Natural killer cell (primary cell): ENCODE data around the gene TRAF3. TPM values are rescaled to one million over a fixed set of nuclear protein-coding genes. Genes with fewer than 3 reads are reported as not detected.

Experiments used
- ATAC-seq, 3 donors: fragments of 150-1000 bp in 2 of 3; fragments of 200-7000 bp in 1 of 3; cut with Tn5 transposase; 1 replicate in 1 of 3; 2 replicates in 2 of 3; pipeline ENCODE4 v1.10.0; 2021; ENCODE audit warnings: mild to moderate bottlenecking in 2 of 3, moderate library complexity in 2 of 3
- DNase-seq, 2 donors: peaks; one replicate each; pipeline versions ENCODE4 v3.0.0 to v3.0.0-alpha.2; 2013 to 2021; ENCODE audit warnings: mixed read lengths in 1 of 2
- H3K27ac ChIP-seq: one replicate; pipeline ENCODE4 v1.5.1; 2013; ENCODE audit warnings: mild to moderate bottlenecking, low read length
- H3K27me3 ChIP-seq: one replicate; pipeline ENCODE4 v1.6.1; 2013; ENCODE audit warnings: low read length; ENCODE audit not compliant: control insufficient read depth, insufficient read depth
- H3K36me3 ChIP-seq: one replicate; pipeline ENCODE4 v1.6.1; 2013; ENCODE audit warnings: low read length; ENCODE audit not compliant: control insufficient read depth, insufficient read depth
- H3K4me1 ChIP-seq: one replicate; pipeline ENCODE4 v1.6.1; 2013; ENCODE audit warnings: low read length; ENCODE audit not compliant: control insufficient read depth, insufficient read depth
- H3K4me3 ChIP-seq: one replicate; pipeline ENCODE4 v1.5.1; 2013; ENCODE audit warnings: low read length
- H3K9me3 ChIP-seq: one replicate; pipeline ENCODE4 v1.6.1; 2013; ENCODE audit warnings: low read length; ENCODE audit not compliant: control insufficient read depth, insufficient read depth
- H3K27ac Mint-ChIP-seq, 2 donors: one replicate each; pipeline ENCODE4 v1.8.0; 2022; ENCODE audit warnings: mild to moderate bottlenecking in 2 of 2, mixed read lengths in 2 of 2, moderate library complexity in 1 of 2
- H3K27me3 Mint-ChIP-seq, 2 donors: one replicate each; pipeline ENCODE4 v1.8.0; 2022; ENCODE audit warnings: low read depth in 2 of 2, mixed read lengths in 2 of 2
- H3K36me3 Mint-ChIP-seq: one replicate; pipeline ENCODE4 v1.8.0; 2022; ENCODE audit warnings: mixed read lengths
- H3K4me1 Mint-ChIP-seq, 2 donors: one replicate each; pipeline ENCODE4 v1.8.0; 2022; ENCODE audit warnings: mixed read lengths in 2 of 2
- H3K4me3 Mint-ChIP-seq: one replicate; pipeline ENCODE4 v1.8.0; 2022; ENCODE audit warnings: mild to moderate bottlenecking, moderate library complexity, mixed read lengths
- H3K9me3 Mint-ChIP-seq, 2 donors: one replicate each; pipeline ENCODE4 v1.8.0; 2022; ENCODE audit warnings: mixed read lengths in 2 of 2
- WGBS: methylation state at CpG from one replicate; pipeline ENCODE4 v1.1.7; 2013; ENCODE audit warnings: missing lambda C conversion rate; ENCODE audit not compliant: insufficient coverage; 5-methylcytosine and 5-hydroxymethylcytosine counted together
- intact Hi-C: fragments of 100-400 bp; cut with micrococcal nuclease; formaldehyde crosslinking; loops from one replicate; pipeline ENCODE4 v1.14.2; 2022
- total RNA-seq, 4 donors: library from RNA; stranded (reverse); fragments of 120-200 nt in 1 of 4; gene quantifications; one replicate each; pipeline versions ENCODE4 v1.2.3 to v1.2.4, GENCODE V29; 2013 to 2022
- TF ChIP-seq, protein P1 (sequence below): fragments of 200-600 bp; IDR thresholded peaks from one replicate; pipeline ENCODE4 v1.8.0; 2022; ENCODE audit warnings: antibody characterized with exemption

The TRAF3 gene
- total RNA-seq, 3 donors from 2014 or later (not counting 1 experiment from before 2014, with no cell fraction given) = 21.0 to 31.6 (median 23.5) TPM

- DNase-seq = no peak
- intact Hi-C loops = no loop called here
- no peak overlapping the region for H3K4me3 Mint-ChIP-seq
Measured at GRCh38 chr14:102813691-102814090, 36.4 kb downstream of the TRAF3 start.

GRCh38 chr14:102817318-102817717 lies 40.1 kb downstream of the TRAF3 start:
- peaks cover 57 to 61% of the 10 kb centered on the region in 2 donors for H3K4me1 Mint-ChIP-seq
- no peak overlapping the region for H3K4me3 ChIP-seq
- no peaks in the 10 kb centered on the region for H3K36me3 Mint-ChIP-seq
- DNase-seq (no peak), ATAC-seq (no peak)
- intact Hi-C loops = no loop called here
- TF ChIP-seq, protein P1, sequence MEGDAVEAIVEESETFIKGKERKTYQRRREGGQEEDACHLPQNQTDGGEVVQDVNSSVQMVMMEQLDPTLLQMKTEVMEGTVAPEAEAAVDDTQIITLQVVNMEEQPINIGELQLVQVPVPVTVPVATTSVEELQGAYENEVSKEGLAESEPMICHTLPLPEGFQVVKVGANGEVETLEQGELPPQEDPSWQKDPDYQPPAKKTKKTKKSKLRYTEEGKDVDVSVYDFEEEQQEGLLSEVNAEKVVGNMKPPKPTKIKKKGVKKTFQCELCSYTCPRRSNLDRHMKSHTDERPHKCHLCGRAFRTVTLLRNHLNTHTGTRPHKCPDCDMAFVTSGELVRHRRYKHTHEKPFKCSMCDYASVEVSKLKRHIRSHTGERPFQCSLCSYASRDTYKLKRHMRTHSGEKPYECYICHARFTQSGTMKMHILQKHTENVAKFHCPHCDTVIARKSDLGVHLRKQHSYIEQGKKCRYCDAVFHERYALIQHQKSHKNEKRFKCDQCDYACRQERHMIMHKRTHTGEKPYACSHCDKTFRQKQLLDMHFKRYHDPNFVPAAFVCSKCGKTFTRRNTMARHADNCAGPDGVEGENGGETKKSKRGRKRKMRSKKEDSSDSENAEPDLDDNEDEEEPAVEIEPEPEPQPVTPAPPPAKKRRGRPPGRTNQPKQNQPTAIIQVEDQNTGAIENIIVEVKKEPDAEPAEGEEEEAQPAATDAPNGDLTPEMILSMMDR = no peak
- peaks cover 16% of the 10 kb centered on the region for H3K4me1 ChIP-seq
- H3K27ac Mint-ChIP-seq = peak overlapping the region in 1 of 2 donors; percentile 33
- H3K27me3 Mint-ChIP-seq = no peaks in the 10 kb centered on the region
- WGBS = 94% methylated on average over 1 of the region's 2 CpGs
- H3K9me3 ChIP-seq = no peaks in the 10 kb centered on the region
- no peak overlapping the region for H3K4me3 Mint-ChIP-seq
- H3K27me3 ChIP-seq = no peaks in the 10 kb centered on the region
- no peaks in the 10 kb centered on the region for H3K36me3 ChIP-seq
- H3K9me3 Mint-ChIP-seq = no peaks in the 10 kb centered on the region
- no peak overlapping the region for H3K27ac ChIP-seq

More at GRCh38 chr14:102813691-102814090, 36.4 kb downstream of the TRAF3 start:
- Histone ChIP-seq H3K27ac (no peak overlapping the region), H3K4me1 (no peaks in the 10 kb centered on the region), H3K27me3 (no peaks in the 10 kb centered on the region), H3K9me3 (no peaks in the 10 kb centered on the region), H3K36me3 (no peaks in the 10 kb centered on the region), H3K4me3 (no peak overlapping the region)
- Mint-ChIP-seq H3K4me1 (peaks cover 46 to 47% of the 10 kb centered on the region in 2 donors), H3K27me3 (no peaks in the 10 kb centered on the region), H3K9me3 (no peaks in the 10 kb centered on the region), H3K36me3 (no peaks in the 10 kb centered on the region), H3K27ac (no peak overlapping the region)
- WGBS = 96% methylated on average over 3 of the region's 5 CpGs
- ATAC-seq = no peak
- TF ChIP-seq, protein P1 = no peak

- Histone ChIP-seq H3K4me1 (peaks cover 16% of the 10 kb centered on the region), H3K27ac (no peak overlapping the region), H3K4me3 (no peak overlapping the region), H3K27me3 (no peaks in the 10 kb centered on the region), H3K9me3 (no peaks in the 10 kb centered on the region), H3K36me3 (no peaks in the 10 kb centered on the region)
- Mint-ChIP-seq H3K9me3 (no peaks in the 10 kb centered on the region), H3K36me3 (no peaks in the 10 kb centered on the region), H3K27ac (peak overlapping the region in 1 of 2 donors; percentile 33), H3K4me3 (peak overlapping the region; percentile 9), H3K27me3 (no peaks in the 10 kb centered on the region), H3K4me1 (peaks cover 60 to 62% of the 10 kb centered on the region in 2 donors)
- DNase-seq (no peak), ATAC-seq (no peak)
- TF ChIP-seq, protein P1 = no peak
- 89% methylated on average over 5 of the region's 10 CpGs for WGBS
- intact Hi-C loops = no loop called here
Measured at GRCh38 chr14:102817942-102818940, 41.0 kb downstream of the TRAF3 start.
